K562 (cell line): ENCODE data around the gene EHD3. TPM values are rescaled to one million over a fixed set of nuclear protein-coding genes. Genes with fewer than 3 reads are reported as not detected.

ENCODE experiments used
- ATAC-seq: fragments of 200-7000 bp; cut with Tn5 transposase; 3 replicates; pipeline ENCODE4 v1.9.1; 2020; ENCODE audit warnings: moderate library complexity
- BruUV-seq: library from RNA; stranded (reverse); fragments of 400-500 nt; replicated peaks from 2 replicates; lab custom pipeline; 2021; lab: Mats Ljungman, UMichigan
- CTCF ChIA-PET: fragments of 300-600 bp; formaldehyde crosslinking; extraction: SDS; loops from one replicate; lab custom pipeline; 2021; ENCODE audit warnings: low intra/inter-chr PET ratio; lab: Yijun Ruan, JAX
- POLR2A ChIA-PET: fragments of 300-600, 350-650 bp; sonication (Branson Sonifier 250); formaldehyde crosslinking; extraction: SDS; loops from one replicate; lab custom pipeline; 2021; ENCODE audit warnings: antibody characterized with exemption, inconsistent platforms; lab: Yijun Ruan, JAX
- DNase-seq, 4 experiments: peaks; one replicate each; pipeline versions ENCODE4 v3.0.0 to v3.0.0-alpha.2; 2011 to 2018; ENCODE audit warnings: low spot score in 3 of 4, mixed read lengths in 3 of 4; ENCODE audit errors: extremely low read depth in 1 of 4
- FAIRE-seq: peaks from 2 replicates; lab custom pipeline; 2011; peaks lifted over from hg19 to GRCh38; lab: Jason Lieb, UNC
- H2AFZ ChIP-seq: 2 replicates; pipeline ENCODE4 v1.6.0; 2011; ENCODE audit warnings: low read depth, low read length, control low read depth, inconsistent platforms
- H3K27ac ChIP-seq: fragments of 200-600 bp; 3 replicates; pipeline ENCODE4 v1.8.0; 2011; ENCODE audit warnings: low read depth, mild to moderate bottlenecking, control low read depth, inconsistent platforms, low read length, moderate library complexity, mixed read lengths; ENCODE audit errors: extremely low read depth
- H3K27me3 ChIP-seq, 2 experiments: fragments of 300-600 bp in 1 of 2; 2 replicates in 1 of 2; 3 replicates in 1 of 2; pipeline versions ENCODE4 v1.6.0 to v1.8.0; 2011; ENCODE audit warnings: inconsistent platforms in 2 of 2, low read length in 2 of 2, mild to moderate bottlenecking in 1 of 2, mixed read lengths in 1 of 2, moderate library complexity in 1 of 2; ENCODE audit not compliant: control insufficient read depth in 2 of 2, insufficient read depth in 2 of 2
- H3K36me3 ChIP-seq: fragments of 300-600 bp; 3 replicates; pipeline ENCODE4 v1.8.0; 2011; ENCODE audit warnings: mild to moderate bottlenecking, low read length, inconsistent platforms; ENCODE audit not compliant: control insufficient read depth, insufficient read depth
- H3K4me1 ChIP-seq, 2 experiments: fragments of 200-600 bp in 1 of 2; replicated peaks in 1 of 2; 2 replicates in 1 of 2; 3 replicates in 1 of 2; pipeline versions ENCODE4 v1.5.1 to v1.8.0; 2011; ENCODE audit warnings: inconsistent platforms in 2 of 2, low read length in 2 of 2, mild to moderate bottlenecking in 1 of 2, mixed read lengths in 1 of 2, moderate library complexity in 1 of 2; ENCODE audit not compliant: control insufficient read depth in 2 of 2, insufficient read depth in 2 of 2
- H3K4me2 ChIP-seq: 2 replicates; pipeline ENCODE4 v1.6.1; 2011; ENCODE audit warnings: low read length, control low read depth, inconsistent platforms, mixed read lengths; ENCODE audit not compliant: insufficient read depth
- H3K4me3 ChIP-seq: fragments of 200-600 bp; sonication (generic), shearing (Covaris generic); 2 replicates; pipeline ENCODE4 v1.5.1; 2016; ENCODE audit warnings: control low read depth, inconsistent platforms
- H3K79me2 ChIP-seq: fragments of 200-600 bp; 3 replicates; pipeline ENCODE4 v1.8.0; 2011; ENCODE audit warnings: low read length, inconsistent platforms; ENCODE audit not compliant: control insufficient read depth, insufficient read depth
- H3K9ac ChIP-seq, 2 experiments: 2 replicates each; pipeline versions ENCODE4 v1.6.0 to v1.6.1; 2011; ENCODE audit warnings: low read depth in 2 of 2, low read length in 2 of 2, control low read depth in 1 of 2, inconsistent platforms in 1 of 2, mild to moderate bottlenecking in 1 of 2, mixed read lengths in 1 of 2; ENCODE audit not compliant: insufficient read depth in 1 of 2
- H3K9me1 ChIP-seq: one replicate; pipeline ENCODE4 v1.6.0; 2011; ENCODE audit warnings: inconsistent platforms, mild to moderate bottlenecking, low read length, moderate library complexity; ENCODE audit not compliant: control insufficient read depth, insufficient read depth
- H3K9me3 ChIP-seq: replicated peaks from 2 replicates; pipeline ENCODE4 v1.5.1; 2011; ENCODE audit warnings: low read depth, low read length, inconsistent platforms; ENCODE audit not compliant: control insufficient read depth, insufficient read depth
- H4K20me1 ChIP-seq: replicated peaks from 2 replicates; pipeline ENCODE4 v1.6.1; 2011; ENCODE audit warnings: low read length, inconsistent platforms, mixed read lengths; ENCODE audit not compliant: control insufficient read depth, insufficient read depth
- C11orf30 ChIP-seq: fragments of 450-650 bp; IDR thresholded peaks from 2 replicates; pipeline ENCODE4 v1.6.1; 2016; ENCODE audit warnings: low read depth, mild to moderate bottlenecking
- DACH1 ChIP-seq: fragments of 450-650 bp; IDR thresholded peaks from 2 replicates; pipeline ENCODE4 v1.6.1; 2018; ENCODE audit not compliant: partially characterized antibody
- FOXM1 ChIP-seq, 2 experiments: fragments of 450-650 bp in 1 of 2; sonication (generic) in 1 of 2; formaldehyde crosslinking in 1 of 2; IDR thresholded peaks; 2 replicates each; pipeline versions ENCODE4 v1.6.1 to v1.9.0; 2017 to 2022; ENCODE audit warnings: low read depth in 2 of 2, mild to moderate bottlenecking in 2 of 2, missing genetic modification reagents in 1 of 2, moderate library complexity in 1 of 2
- MAFG ChIP-seq: fragments of 450-650 bp; conservative IDR thresholded peaks from 2 replicates; pipeline ENCODE4 v1.6.1; 2016; ENCODE audit warnings: missing genetic modification characterization, missing compliant biosample characterization
- MYBL2 ChIP-seq, 2 experiments: fragments of 450-650 bp in 1 of 2; sonication (generic) in 1 of 2; formaldehyde crosslinking in 1 of 2; IDR thresholded peaks; 2 replicates each; pipeline versions ENCODE4 v1.6.1 to v1.8.1; 2017 to 2022; ENCODE audit warnings: borderline replicate concordance in 1 of 2, inconsistent platforms in 1 of 2, low read depth in 1 of 2, mild to moderate bottlenecking in 1 of 2, missing genetic modification reagents in 1 of 2, moderate library complexity in 1 of 2
- NRF1 ChIP-seq, 2 experiments: fragments of 450-650 bp; IDR thresholded peaks in 1 of 2; conservative IDR thresholded peaks in 1 of 2; 2 replicates each; pipeline ENCODE4 v1.6.1; 2014; ENCODE audit warnings: mild to moderate bottlenecking in 2 of 2
- ZNF146 ChIP-seq: IDR thresholded peaks from one replicate; pipeline ENCODE4 v1.6.1; 2018; ENCODE audit warnings: missing compliant biosample characterization; ENCODE audit not compliant: unreplicated experiment
- ZNF316 ChIP-seq: fragments of 450-650 bp; IDR thresholded peaks from 2 replicates; pipeline ENCODE4 v1.6.1; 2016
- WGBS: fragments of 100-300 bp; shearing (Covaris generic); methylation state at CpG from one replicate; pipeline ENCODE4 v1.1.6; 2016; ENCODE audit warnings: low coverage, mixed read lengths; ENCODE audit not compliant: insufficient coverage; ENCODE audit errors: missing lambda C conversion rate; 5-methylcytosine and 5-hydroxymethylcytosine counted together
- in situ Hi-C: fragments of 300-500 bp; cut with MboI; formaldehyde crosslinking; loops from 4 replicates; pipeline ENCODE4 v1.15.0; 2018; ENCODE audit warnings: inconsistent platforms, mixed read lengths
- intact Hi-C: fragments of 100-400 bp; cut with micrococcal nuclease; formaldehyde crosslinking; loops from 2 replicates; pipeline ENCODE4 v1.14.2; 2022
- polyA plus RNA-seq, 8 experiments: library from polyadenylated mRNA; depleted of rRNA in 4 of 8; stranded (reverse) in 5 of 8; unstranded in 3 of 8; fragments of >200 nt; fragmentation: Nextera tagmentation in 2 of 8; fragmentation: Illumina TruSeq in 1 of 8; extraction: Ambion mirVana in 2 of 8; extraction: Trizol in 1 of 8; gene quantifications; 2 replicates each; pipeline versions ENCODE4 v1.2.1 to v1.2.3, GENCODE V29; 2011 to 2014; ENCODE audit warnings: inconsistent platforms in 1 of 8, missing spikeins in 1 of 8
- total RNA-seq, 7 experiments: library from RNA; depleted of rRNA in 6 of 7; stranded (reverse); fragments of >200 nt in 6 of 7; fragmentation: Illumina TruSeq in 2 of 7; extraction: Trizol in 2 of 7; gene quantifications; 2 replicates each; pipeline versions ENCODE4 v1.2.1 to v1.2.3, GENCODE V29; 2011 to 2021; ENCODE audit warnings: low replicate concordance in 1 of 7
- TF ChIP-seq, protein P1 (sequence below): sonication (generic); formaldehyde crosslinking; IDR thresholded peaks from 2 replicates; pipeline ENCODE4 v1.9.0; 2022; ENCODE audit warnings: mild to moderate bottlenecking, missing genetic modification reagents

EHD3 gene
- total and polyA plus RNA-seq, 9 of the 15 experiments (the other 6 are each of a cell fraction or from before 2014, with no cell fraction given), result under 0.01 to 0.04 (median 0.03) TPM; not detected in 3

DNA sequence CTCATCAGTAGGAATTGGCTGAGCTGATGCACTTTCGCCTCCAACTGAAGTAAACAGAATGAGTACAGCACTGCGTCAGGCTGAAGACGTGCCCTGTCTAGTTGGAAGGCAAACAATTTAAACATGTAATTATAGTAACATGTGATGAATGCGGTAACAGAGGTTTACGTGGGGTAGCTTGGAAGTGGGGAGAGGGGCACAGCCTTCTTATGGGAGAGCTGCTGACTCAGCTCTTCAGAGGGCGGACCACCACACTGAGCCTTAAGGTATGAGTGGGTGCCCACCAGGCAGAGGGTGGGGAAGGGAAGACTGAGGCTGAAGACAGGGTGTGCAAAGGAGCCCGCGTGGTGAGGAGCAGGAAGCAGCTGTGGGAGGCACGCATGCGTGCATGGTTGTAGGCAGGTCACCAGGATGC, 6.2 kb upstream of the EHD3 start:
- Histone ChIP-seq H3K4me2 (no peak overlapping the region), H3K27me3 (peaks cover 0 to 9% of the 10 kb centered on the region in 2 experiments; a peak in 2 of 5 replicates), H3K4me3 (no peak overlapping the region), H3K27ac (no peak overlapping the region), H3K4me1 (no peaks in the 10 kb centered on the region), H3K9ac (no peak overlapping the region), H3K9me1 (no peaks in the 10 kb centered on the region), H3K9me3 (no peaks in the 10 kb centered on the region), H2AFZ (no peak overlapping the region), H3K79me2 (no peaks in the 10 kb centered on the region), H3K36me3 (no peaks in the 10 kb centered on the region), H4K20me1 (no peaks in the 10 kb centered on the region)
- no TSS peak for BruUV-seq
- TF ChIP-seq MAFG (peak; percentile 30), FOXM1 (IDR thresholded peaks at IDR 0.05; ENCODE audit: low read depth) (no peak), FOXM1 (CRISPR knock-in tag; IDR thresholded peaks at IDR 0.05; ENCODE audit: low read depth) (no peak), C11orf30 (peak; percentile 38), NRF1 (conservative IDR thresholded peaks at IDR 0.05 in 1 of 2, IDR thresholded peaks at IDR 0.05 in 1 of 2) (peak in 1 of 2 experiments; percentile 37; a peak in 2 of 4 replicates), ZNF146 (CRISPR knock-in tag) (no peak), DACH1 (no peak), ZNF316 (peak; percentile 53; the same call in 1 of the 2 replicates), MYBL2 (IDR thresholded peaks at IDR 0.05; ENCODE audit: low read depth) (no peak), MYBL2 (CRISPR knock-in tag; IDR thresholded peaks at IDR 0.05; ENCODE audit: borderline replicate concordance) (no peak)
- TF ChIP-seq, protein P1, sequence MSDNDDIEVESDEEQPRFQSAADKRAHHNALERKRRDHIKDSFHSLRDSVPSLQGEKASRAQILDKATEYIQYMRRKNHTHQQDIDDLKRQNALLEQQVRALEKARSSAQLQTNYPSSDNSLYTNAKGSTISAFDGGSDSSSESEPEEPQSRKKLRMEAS, result no peak
- DNase-seq (no peak), FAIRE-seq (no peak), ATAC-seq (no peak)
- in situ Hi-C loops (no loop called here), intact Hi-C loops (no loop called here)
- POLR2A ChIA-PET, result interaction anchor here (0.5 kb wide), 2 partner anchors 19 to 265 kb away, joined by 3 read pairs; no protein-coding TSS in a partner anchor
- WGBS, result 3% methylated on average over 8 of the region's 10 CpGs
- CTCF ChIA-PET, result no interaction called here
